MG63 (cell line): Measurements from ENCODE around the gene PTCHD1. TPM values are rescaled to one million over a fixed set of nuclear protein-coding genes. Genes with fewer than 3 reads are reported as not detected.

Source experiments
- DNase-seq: peaks from one replicate; pipeline ENCODE4 v3.0.0-alpha.2; 2020
- H3K27me3 ChIP-seq: fragments of 250-450 bp; sonication (Bioruptor Pico); 2 replicates; pipeline ENCODE4 v1.5.1; 2020; ENCODE audit warnings: mild to moderate bottlenecking, moderate library complexity
- H3K36me3 ChIP-seq: fragments of 250-450 bp; sonication (Bioruptor Pico); 2 replicates; pipeline ENCODE4 v1.5.1; 2020; ENCODE audit warnings: mild to moderate bottlenecking, moderate library complexity
- H3K4me3 ChIP-seq: fragments of 250-450 bp; sonication (Bioruptor Pico); 2 replicates; pipeline ENCODE4 v1.5.1; 2020; ENCODE audit warnings: mild to moderate bottlenecking, moderate library complexity
- H3K9me3 ChIP-seq: fragments of 250-450 bp; sonication (Bioruptor Pico); 2 replicates; pipeline ENCODE4 v1.5.1; 2020; ENCODE audit warnings: mild to moderate bottlenecking, moderate library complexity
- total RNA-seq: library from RNA; depleted of rRNA; stranded (reverse); fragments of >200 nt; shearing (Covaris generic); gene quantifications from 2 replicates; pipeline ENCODE4 v1.2.3, GENCODE V29; 2014; ENCODE audit warnings: low replicate concordance

Gene PTCHD1
- total RNA-seq, 1 experiment from 2014 or later = not detected

DNA sequence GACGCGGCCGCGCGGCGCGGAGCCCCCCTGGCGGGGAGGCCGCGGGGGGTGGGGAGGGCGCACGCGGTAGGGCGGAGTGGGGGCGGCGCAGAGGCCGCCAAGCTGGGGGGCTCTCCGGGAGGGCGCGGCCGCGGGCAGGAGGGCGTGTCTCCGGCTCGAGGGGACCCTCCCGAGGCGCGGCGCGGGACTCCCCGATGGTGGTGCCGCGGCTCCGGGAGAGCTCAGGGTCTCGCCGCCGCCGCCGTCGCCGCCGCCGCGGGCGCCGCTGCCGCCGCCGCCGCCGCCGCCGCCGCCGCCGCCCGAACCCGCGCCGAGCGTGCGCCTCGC, 165 bp upstream of the PTCHD1 start:
- Histone ChIP-seq H3K4me3 (no peak overlapping the region; the same call in 1 of the 2 replicates), H3K27me3 (peaks cover 32% of the 10 kb centered on the region), H3K36me3 (no peaks in the 10 kb centered on the region), H3K9me3 (no peaks in the 10 kb centered on the region)
- no peak for DNase-seq

DNA sequence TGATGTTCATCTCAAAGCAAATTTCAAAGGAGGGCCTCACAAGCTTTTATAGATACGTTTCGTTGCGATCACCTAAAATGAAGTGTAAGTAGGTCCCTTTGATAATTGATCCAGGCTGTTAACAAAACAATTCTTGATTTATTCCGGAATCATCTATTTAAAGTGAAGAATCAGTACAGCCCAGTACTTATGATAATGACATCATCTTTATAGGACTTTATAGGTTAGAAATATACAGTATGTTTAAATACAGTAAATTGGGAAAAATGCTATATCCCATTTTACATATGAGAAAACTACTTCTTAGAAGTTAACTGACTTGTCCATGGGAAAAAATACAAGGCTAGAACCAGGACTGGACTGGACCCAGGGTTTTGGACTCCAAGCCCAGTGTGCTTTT, 3.7 kb downstream of the PTCHD1 start:
- Histone ChIP-seq H3K4me3 (no peak overlapping the region), H3K36me3 (no peaks in the 10 kb centered on the region), H3K9me3 (no peaks in the 10 kb centered on the region), H3K27me3 (peaks cover 16% of the 10 kb centered on the region)
- no peak for DNase-seq

DNA sequence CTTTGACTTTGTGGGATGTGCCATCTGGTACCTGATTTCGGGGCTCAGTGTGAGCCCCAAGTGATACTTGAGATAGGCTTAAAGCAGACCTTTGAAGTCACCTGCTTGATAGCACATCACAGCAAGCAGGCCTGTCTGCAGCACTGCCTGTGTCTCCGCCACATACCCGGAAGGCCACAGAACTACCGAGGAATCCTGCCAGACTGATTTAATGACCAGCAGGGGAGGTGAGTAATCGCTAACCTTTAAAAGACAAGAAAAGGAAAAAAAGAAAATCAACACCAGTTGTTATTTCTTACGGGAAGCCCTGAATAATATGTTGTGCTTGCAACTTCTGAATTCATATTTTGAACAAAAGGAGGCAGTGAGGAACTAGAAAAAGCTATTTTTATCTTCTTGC, 6.8 kb downstream of the PTCHD1 start:
- H3K4me3 ChIP-seq = no peak overlapping the region

DNA sequence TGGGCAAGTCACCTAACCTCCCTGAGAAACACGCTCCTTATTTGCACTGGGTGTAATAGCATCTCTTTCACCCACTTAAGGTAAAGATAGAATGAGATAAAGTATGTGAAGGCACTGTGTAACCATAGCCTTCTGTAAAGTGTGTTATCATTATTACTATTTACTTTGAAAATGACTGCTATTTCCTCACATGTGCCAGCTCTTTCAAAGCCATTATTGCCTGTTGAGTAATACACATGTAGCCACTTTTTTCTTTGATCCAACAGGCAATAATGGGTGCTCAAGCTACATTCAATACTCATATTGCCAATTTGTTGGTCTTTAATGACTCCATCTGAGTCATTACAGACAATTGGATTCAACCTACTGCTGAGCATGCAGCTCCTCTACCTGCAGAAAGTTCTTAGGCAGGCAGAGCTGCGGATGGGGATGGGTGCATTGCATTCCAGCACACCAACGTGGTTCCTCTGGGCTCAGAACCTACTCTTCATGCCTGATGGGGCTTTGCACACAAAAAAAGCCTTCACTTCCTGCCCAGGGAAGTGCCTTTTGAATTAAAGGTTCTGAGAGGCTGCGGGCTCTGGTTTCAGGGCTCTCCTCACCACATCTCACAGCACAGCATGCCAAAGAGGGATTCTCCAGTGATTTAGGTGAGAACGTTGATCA, 9.7 kb downstream of the PTCHD1 start:
- no peak for DNase-seq
- H3K27me3 ChIP-seq = no peaks in the 10 kb centered on the region
- H3K4me3 ChIP-seq = no peak overlapping the region
- peaks cover 3% of the 10 kb centered on the region; the same call in 1 of the 2 replicates for H3K9me3 ChIP-seq
- H3K36me3 ChIP-seq = no peaks in the 10 kb centered on the region

More for the DNA sequence above, 6.8 kb downstream of the PTCHD1 start:
- Histone ChIP-seq H3K9me3 (no peaks in the 10 kb centered on the region), H3K36me3 (no peaks in the 10 kb centered on the region), H3K27me3 (no peaks in the 10 kb centered on the region)
- no peak for DNase-seq

DNA sequence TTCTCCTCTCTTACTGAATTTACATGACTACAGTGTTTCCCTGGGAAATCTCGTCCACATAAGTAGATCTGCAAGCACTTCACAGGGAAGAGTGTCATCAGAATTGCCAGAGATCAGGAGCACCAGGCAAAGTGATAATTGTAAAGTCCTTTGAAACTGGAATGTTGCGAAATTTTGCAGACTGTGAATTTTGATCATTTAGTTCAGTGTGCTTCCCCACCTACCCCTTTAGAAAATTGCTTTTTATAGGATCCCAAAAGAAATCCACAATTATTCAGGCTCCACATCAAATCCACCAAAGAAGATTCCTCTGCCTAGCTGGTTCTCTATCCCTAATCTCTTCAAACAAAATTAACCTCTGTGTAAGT, 10.2 kb downstream of the PTCHD1 start:
- H3K4me3 ChIP-seq = no peak overlapping the region
- peaks cover 3% of the 10 kb centered on the region; the same call in 1 of the 2 replicates for H3K9me3 ChIP-seq
- DNase-seq = no peak
- H3K36me3 ChIP-seq = no peaks in the 10 kb centered on the region
- no peaks in the 10 kb centered on the region for H3K27me3 ChIP-seq

DNA sequence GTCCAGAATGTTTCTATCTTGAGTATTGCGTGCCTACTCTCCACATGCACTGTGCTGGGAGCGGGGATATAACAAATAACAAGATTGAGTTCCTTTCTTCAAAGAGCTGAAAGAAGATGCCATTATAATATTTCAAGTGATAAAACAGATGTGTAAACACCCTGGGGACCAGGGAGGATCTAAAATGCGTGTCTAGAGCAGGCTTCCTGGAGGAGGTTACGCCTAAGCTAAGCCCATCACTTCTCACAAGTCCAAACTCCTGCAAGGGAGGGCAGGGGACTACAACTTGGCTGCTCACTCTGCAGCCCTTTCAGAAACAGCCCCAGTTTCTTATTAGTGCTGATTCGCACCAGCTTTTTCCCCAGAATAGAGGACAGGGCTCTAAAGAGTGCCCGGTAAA, 21.5 kb downstream of the PTCHD1 start:
- H3K4me3 ChIP-seq = no peak overlapping the region

DNA sequence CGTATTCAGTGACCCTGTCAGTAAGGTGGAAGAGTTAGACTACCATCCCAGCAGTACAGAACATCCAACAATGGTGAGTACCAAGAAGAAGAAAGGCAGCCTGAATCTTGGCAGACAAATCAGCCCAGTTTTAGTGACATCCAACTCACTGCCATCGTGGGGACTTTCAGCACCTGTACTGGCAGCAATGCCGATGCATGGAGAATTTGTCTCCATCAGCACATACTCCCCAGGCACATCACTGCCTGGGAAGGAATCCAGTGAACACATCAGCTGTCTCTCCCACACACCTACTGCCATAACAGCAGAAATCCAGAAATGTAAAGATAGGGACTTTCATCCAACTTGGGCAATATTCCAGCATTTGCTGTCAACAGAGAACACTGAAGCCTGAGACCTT, 29.8 kb downstream of the PTCHD1 start:
- Histone ChIP-seq H3K36me3 (no peaks in the 10 kb centered on the region), H3K27me3 (no peaks in the 10 kb centered on the region), H3K9me3 (no peaks in the 10 kb centered on the region), H3K4me3 (no peak overlapping the region)
- DNase-seq = no peak

More for the DNA sequence above, 21.5 kb downstream of the PTCHD1 start:
- Histone ChIP-seq H3K9me3 (no peaks in the 10 kb centered on the region), H3K36me3 (no peaks in the 10 kb centered on the region), H3K27me3 (no peaks in the 10 kb centered on the region)
- DNase-seq = no peak

DNA sequence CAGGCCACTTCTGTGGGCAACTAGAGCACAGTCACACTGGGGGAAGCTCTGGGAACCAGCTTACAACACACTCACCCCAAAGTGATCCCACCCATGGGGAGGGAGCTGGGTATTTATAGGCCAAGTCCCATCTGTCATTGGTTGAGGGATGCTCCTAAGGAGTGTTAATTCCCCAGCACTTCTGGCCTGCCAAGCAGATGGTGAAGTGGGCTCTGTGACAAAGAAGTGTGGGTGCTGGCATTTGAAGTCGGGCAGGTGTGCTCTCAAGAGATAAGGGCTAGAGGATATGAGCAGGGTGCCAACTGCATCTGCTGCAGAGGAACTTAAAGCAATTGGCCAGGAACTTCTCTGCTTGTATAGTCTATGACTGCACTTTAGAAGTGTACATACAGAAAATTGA, 30.9 kb downstream of the PTCHD1 start:
- H3K4me3 ChIP-seq = no peak overlapping the region
- no peaks in the 10 kb centered on the region for H3K9me3 ChIP-seq
- no peaks in the 10 kb centered on the region for H3K27me3 ChIP-seq
- no peak for DNase-seq
- no peaks in the 10 kb centered on the region for H3K36me3 ChIP-seq

DNA sequence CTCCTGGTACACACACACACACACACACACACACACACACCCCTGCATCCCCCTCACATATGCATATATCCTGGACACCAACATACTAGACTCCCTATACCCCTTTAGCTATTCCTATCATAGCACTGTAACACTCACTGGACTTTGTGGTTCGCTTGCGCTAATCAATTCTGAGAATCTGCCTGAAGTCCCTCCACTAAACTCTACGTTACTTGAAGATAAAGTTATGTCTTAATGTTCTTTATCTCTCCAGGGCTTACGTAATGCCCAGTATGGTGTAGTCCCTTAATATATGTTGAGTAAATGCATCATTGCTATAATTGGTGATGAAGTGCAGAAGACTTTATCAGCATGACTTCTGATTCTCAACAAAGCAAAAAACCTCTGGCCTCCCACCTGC, 32.3 kb downstream of the PTCHD1 start:
- no peak for DNase-seq
- Histone ChIP-seq H3K27me3 (no peaks in the 10 kb centered on the region), H3K4me3 (no peak overlapping the region), H3K36me3 (no peaks in the 10 kb centered on the region), H3K9me3 (no peaks in the 10 kb centered on the region)

DNA sequence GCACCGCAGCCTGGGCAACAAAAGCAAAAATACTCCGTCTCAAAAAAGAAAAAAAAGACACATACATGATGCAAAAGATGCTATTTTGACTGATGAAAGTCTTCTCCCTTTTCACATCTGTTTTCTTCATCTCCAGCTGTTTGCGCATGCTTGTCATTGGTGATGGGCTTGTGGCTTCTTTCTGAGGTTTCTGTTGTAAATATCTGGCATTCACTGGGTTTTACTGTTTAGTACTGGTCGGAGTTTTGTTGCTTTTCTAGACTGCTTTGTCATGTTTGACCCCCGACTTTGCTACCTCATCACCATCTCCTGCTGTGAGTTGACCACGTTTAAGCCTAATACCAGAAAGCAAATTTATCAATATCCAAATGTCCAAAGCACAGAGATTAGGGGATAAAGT, 34.4 kb downstream of the PTCHD1 start:
- Histone ChIP-seq H3K4me3 (no peak overlapping the region), H3K9me3 (no peaks in the 10 kb centered on the region), H3K27me3 (no peaks in the 10 kb centered on the region), H3K36me3 (no peaks in the 10 kb centered on the region)
- no peak for DNase-seq

DNA sequence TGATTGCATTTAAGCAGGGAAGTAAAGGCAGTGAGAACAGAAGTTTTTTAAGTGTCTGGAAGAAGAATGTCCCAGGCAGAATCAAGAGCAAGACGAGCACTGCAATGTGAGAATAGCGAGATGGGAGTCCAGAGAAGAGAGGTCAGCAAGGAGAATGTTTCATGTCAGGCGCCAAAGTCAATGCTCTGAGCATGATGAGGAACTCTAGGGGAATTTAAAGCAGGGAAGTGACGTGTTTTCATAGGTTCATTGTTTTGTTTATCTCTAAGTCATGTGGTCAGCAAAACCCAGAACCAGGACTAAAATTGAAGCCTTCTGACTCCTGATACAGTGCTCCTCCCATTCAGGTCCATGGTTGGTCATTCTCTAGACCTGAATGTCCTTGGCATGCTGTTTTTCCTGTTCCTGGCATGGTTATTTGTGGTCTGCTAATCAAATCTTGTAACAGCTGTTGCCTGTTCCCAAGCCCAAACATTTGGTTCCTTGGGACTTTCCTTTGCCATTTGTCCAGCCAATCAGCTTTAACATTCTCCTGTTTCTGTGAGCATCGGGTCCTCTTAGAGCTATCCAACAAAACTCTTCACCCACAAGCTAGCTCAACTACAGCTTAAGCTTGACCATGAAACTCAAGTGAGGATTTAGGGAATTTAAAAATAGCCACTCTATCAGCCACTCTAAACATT, 37.7 kb downstream of the PTCHD1 start:
- H3K4me3 ChIP-seq = no peak overlapping the region
- no peaks in the 10 kb centered on the region for H3K36me3 ChIP-seq
- H3K9me3 ChIP-seq = no peaks in the 10 kb centered on the region
- no peaks in the 10 kb centered on the region for H3K27me3 ChIP-seq
- DNase-seq = no peak

DNA sequence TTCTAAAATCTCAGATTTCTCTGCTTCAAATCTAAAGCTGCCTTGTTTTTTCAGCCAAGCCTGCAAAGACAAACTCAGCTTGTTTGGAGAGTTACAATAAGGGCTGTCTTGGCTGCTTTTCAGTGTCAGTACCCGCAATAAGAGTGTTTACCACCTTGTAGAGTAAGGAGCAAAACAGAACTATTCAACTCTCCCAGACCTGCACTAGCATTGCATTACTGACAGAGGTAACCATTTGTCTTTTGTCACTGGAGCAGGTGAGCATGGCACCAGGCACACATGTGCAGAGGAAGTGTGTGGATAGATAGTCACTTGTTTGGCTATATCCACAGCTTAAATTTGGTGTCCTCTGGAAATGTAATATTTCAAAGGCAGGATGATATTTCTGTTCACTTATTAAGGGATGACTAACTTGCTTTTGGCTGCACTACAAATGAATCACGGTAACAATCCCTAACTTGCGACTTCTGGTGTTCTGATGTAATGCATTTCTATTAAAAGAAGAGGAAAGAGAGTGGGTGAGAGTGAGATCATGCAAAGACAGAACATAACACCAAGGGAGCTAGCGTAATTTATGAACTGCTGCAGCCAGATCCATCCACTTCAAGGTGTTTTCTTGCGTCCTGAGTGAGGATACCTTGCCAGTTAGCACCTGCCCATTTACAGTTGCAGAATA, 38.6 kb downstream of the PTCHD1 start:
- H3K4me3 ChIP-seq = no peak overlapping the region
- H3K9me3 ChIP-seq = no peaks in the 10 kb centered on the region
- no peaks in the 10 kb centered on the region for H3K36me3 ChIP-seq
- DNase-seq = peak; percentile 7
- no peaks in the 10 kb centered on the region for H3K27me3 ChIP-seq

DNA sequence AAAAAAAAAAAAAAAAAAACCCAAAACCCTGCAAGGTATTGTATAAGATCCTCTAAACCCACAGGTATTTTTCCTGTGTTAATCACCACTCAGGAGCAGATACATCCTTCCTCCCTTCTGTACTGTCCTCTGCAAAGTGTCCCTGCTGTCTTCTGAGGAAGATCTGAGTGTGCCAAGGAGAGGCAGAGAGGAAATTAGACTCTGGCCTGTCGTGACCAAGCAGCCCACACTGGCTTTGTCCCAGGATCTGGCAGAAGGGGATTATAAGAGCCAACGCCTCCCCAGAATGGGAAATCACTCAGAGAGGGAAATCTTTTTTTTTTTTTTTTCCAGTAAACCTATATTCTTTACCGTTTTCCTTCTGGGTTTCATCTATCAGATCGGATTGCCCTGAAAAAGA, 39.6 kb downstream of the PTCHD1 start:
- Histone ChIP-seq H3K36me3 (no peaks in the 10 kb centered on the region), H3K27me3 (no peaks in the 10 kb centered on the region), H3K9me3 (no peaks in the 10 kb centered on the region), H3K4me3 (no peak overlapping the region)
- peak; percentile 49 for DNase-seq

DNA sequence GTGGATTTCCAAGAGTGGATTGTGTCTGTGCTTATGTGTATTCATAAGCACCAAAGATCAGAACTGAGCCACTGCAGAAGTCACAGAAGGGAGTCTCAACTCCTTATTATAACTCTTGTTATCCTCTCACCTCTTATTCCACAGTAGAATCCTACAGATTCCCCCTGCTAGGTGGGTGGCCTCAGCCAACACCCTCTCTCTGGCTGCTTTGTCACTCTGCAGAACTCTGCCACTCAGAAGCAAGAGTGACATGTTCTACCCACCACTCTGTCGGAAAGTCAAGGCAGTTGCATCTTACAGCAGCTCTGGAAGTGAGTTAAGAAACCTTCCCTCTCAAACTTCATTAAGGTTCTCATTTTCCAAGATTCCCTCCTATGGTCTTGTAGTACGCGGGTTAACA, 41.9 kb downstream of the PTCHD1 start:
- Histone ChIP-seq H3K27me3 (no peaks in the 10 kb centered on the region), H3K9me3 (no peaks in the 10 kb centered on the region), H3K4me3 (no peak overlapping the region), H3K36me3 (no peaks in the 10 kb centered on the region)
- no peak for DNase-seq

DNA sequence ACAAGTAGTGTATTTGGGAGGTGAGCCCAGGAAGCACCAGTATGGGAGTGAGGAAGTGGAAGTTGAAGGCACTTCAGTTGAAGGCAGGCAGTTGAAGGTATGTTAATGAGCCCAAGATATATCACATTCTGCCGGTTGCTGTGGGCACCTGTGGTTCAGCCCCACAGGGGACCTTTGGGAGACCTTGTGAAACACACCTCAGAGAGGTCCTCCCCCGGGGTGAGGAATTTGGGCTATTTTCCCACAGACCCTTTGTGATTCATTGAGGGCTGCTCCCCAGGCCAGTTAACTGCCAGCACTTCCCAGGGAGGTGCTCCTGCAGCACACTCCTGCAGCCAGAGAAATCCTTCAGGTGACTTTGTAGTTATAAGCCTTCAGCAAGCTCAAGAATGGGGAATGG, 45.9 kb downstream of the PTCHD1 start:
- Histone ChIP-seq H3K27me3 (no peaks in the 10 kb centered on the region), H3K36me3 (no peaks in the 10 kb centered on the region), H3K9me3 (no peaks in the 10 kb centered on the region), H3K4me3 (no peak overlapping the region)
- no peak for DNase-seq

DNA sequence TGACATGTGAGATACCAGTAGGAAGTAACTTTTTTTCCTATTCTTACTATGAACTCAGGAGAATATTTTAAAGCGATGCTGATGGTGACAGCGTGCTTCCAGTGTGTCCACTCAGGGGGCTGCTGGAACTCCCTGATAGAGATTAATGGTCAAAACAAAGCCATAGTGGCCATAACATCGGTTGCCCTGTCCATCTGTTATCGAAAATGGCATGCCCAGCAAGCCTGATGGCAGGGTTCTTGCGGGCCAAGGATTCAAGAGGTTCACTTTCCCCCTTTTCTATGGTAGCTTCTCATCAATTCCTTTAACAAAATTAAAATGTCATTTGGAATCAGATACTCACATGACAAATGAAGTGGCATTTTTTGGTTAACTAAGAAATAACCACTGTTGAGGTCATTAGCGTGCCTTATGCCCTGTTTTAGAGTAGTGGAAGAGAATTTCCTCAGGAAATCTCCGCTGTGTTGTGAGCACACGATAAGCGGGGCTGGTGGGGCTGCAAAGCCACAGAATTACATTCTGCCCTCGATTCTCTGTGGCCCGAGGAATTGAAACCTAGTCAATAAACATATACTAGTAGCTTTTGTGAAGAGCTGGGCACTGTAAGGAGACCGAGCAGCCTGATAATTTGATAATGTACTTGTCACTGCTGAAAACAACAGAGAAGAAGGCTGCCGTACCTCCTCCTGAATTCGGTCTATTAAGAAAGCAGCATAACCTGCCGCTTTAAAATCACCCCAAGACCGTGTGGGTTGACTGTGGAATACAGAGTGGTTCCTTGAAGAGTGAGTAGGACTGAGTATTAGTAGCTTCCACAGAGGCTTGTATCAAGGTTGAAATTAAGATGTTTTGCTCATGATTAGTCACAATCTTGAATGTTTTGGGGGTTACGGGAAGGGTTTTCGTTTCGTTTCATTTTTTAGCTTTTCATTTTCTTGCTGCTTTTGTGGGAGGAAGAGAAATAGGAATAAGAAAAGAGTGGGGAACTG, 46.7 kb downstream of the PTCHD1 start:
- Histone ChIP-seq H3K27me3 (no peaks in the 10 kb centered on the region), H3K4me3 (no peak overlapping the region), H3K36me3 (no peaks in the 10 kb centered on the region), H3K9me3 (no peaks in the 10 kb centered on the region)
- no peak for DNase-seq

DNA sequence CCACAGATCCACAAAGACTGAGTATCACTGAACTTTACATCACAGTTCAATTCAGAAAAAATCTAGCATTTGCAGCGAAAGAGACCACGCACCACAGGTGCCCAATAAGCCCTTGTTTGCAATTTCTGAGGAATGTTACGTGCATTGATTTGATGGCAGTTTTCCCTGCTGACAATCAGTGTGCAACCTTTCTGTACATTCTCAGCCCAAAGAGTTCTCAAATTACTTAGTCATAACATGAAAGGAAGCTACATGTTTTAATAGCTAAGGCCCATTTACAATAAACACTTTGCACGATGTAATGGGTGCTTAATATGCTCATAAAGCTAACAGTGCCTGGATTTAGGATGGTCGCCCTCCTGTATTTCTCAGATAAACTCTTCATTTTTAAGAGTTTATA, 47.9 kb downstream of the PTCHD1 start:
- no peak for DNase-seq
- Histone ChIP-seq H3K27me3 (no peaks in the 10 kb centered on the region), H3K9me3 (no peaks in the 10 kb centered on the region), H3K36me3 (no peaks in the 10 kb centered on the region), H3K4me3 (no peak overlapping the region)
